ENCODE data around the gene APOBR. TPM values are rescaled to one million over a fixed set of nuclear protein-coding genes. Genes with fewer than 3 reads are reported as not detected.

The APOBR gene
- total and polyA plus RNA-seq, 2 donors (not counting 3 experiments of a cell fraction or from before 2014, with no cell fraction given), result not detected

DNA sequence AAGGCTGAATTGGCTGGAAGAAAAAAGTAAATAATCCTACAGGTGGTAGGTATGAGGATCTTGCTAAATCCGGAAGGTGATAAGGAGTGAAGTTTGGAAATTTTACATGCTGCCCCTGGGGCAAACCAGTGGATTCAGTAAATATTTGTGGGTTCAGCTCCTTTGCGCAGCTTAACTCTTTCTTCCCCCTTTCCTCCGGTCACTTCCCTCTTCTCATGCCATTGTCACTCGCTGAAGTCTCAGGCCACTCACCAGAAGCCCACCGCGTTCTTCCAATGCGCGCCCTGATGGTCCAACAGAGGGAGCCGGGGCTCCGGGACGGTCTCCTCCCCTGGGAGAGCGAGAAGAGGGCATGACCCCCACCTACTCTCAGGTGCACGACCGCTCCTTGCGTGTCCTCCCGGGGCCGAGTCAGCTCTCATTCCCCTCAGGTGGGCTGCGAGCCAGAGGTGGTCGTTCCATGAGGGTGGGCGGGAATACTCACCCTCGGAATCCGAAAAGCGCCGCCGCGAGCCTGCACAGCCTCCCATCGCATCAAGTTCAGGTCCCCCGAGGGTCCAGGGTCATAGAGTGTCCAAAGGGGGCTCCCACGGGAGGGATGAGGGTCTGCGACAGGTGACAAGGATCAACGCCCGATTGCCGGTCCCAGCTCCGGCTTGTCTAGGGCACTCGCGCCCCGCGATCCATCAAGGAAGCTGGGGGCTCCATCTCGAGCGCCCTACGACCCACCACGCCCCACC lies 3.0 kb upstream of the APOBR start:
- Histone ChIP-seq H4K20me1 (replicated peaks; ENCODE audit: control insufficient read depth, extremely low read depth, insufficient read depth, low read length) (no peaks in the 10 kb centered on the region), H3K4me2 (ENCODE audit: insufficient read depth, low read length) (peak overlapping the region; percentile 84), H3K27me3 (ENCODE audit: control insufficient read depth in 2 of 2, insufficient read depth in 2 of 2, low read length in 2 of 2) (no peaks in the 10 kb centered on the region), H3K9me3 (replicated peaks; ENCODE audit: control insufficient read depth, insufficient read depth, low read length) (no peaks in the 10 kb centered on the region), H3K9ac (replicated peaks; ENCODE audit: extremely low read depth, insufficient read depth, low read length) (peak overlapping the region; percentile 88), H3K4me1 (ENCODE audit: control insufficient read depth, extremely low read depth, insufficient read depth, low read length) (peaks cover 2% of the 10 kb centered on the region), H3K4me3 (replicated peaks in 1 of 3; ENCODE audit: insufficient read depth in 1 of 3, low read depth in 1 of 3, low read length in 3 of 3) (peak overlapping the region; percentile 73 to 94 (median 81)), H3K9me1 (replicated peaks; ENCODE audit: control insufficient read depth, extremely low read depth, insufficient read depth, low read length) (no peaks in the 10 kb centered on the region), H3K79me2 (ENCODE audit: control insufficient read depth, insufficient read depth, low read length) (peaks cover 3% of the 10 kb centered on the region), H3K27ac (ENCODE audit: insufficient read depth, low read depth, low read length) (peak overlapping the region; percentile 33), H2AFZ (ENCODE audit: low read depth, low read length) (peak overlapping the region; percentile 95), H3K36me3 (ENCODE audit: control insufficient read depth in 2 of 2, extremely low read depth in 1 of 2, insufficient read depth in 2 of 2, low read length in 2 of 2) (peaks cover 0 to 9% of the 10 kb centered on the region in 2 experiments)
- DNase-seq (ENCODE audit: low read depth, low spot score) (peak; percentile 33), FAIRE-seq (peak; percentile 62)
- ChIA-PET CTCF (interaction anchor here (0.7 to 1.0 kb wide), 3 partner anchors 12 to 125 kb away, joined by 4 read pairs; no protein-coding TSS in a partner anchor), POLR2A (interaction anchor here (0.6 to 0.7 kb wide), 4 partner anchors 17 to 447 kb away, joined by 3 to 6 read pairs (median 4); no protein-coding TSS in a partner anchor)
- TF ChIP-seq MYC (IDR thresholded peaks at IDR 0.05; ENCODE audit: low read depth, low read length) (no peak), FOS (IDR thresholded peaks at IDR 0.05; ENCODE audit: borderline replicate concordance, insufficient read depth, low read length) (no peak), JUN (IDR thresholded peaks at IDR 0.05; ENCODE audit: borderline replicate concordance, insufficient read depth, insufficient read length, low read depth) (no peak), EZH2 (IDR thresholded peaks at IDR 0.05; ENCODE audit: borderline replicate concordance, low read depth, low read length, severe bottlenecking) (no peak), POLR2A (IDR thresholded peaks at IDR 0.05; ENCODE audit: low read depth, low read length) (no peak), POLR2AphosphoS5 (IDR thresholded peaks at IDR 0.05; ENCODE audit: insufficient read depth, low read depth, low read length) (peak; percentile 51)
- TF ChIP-seq, protein P1, sequence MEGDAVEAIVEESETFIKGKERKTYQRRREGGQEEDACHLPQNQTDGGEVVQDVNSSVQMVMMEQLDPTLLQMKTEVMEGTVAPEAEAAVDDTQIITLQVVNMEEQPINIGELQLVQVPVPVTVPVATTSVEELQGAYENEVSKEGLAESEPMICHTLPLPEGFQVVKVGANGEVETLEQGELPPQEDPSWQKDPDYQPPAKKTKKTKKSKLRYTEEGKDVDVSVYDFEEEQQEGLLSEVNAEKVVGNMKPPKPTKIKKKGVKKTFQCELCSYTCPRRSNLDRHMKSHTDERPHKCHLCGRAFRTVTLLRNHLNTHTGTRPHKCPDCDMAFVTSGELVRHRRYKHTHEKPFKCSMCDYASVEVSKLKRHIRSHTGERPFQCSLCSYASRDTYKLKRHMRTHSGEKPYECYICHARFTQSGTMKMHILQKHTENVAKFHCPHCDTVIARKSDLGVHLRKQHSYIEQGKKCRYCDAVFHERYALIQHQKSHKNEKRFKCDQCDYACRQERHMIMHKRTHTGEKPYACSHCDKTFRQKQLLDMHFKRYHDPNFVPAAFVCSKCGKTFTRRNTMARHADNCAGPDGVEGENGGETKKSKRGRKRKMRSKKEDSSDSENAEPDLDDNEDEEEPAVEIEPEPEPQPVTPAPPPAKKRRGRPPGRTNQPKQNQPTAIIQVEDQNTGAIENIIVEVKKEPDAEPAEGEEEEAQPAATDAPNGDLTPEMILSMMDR (IDR thresholded peaks at IDR 0.05; ENCODE audit: extremely low read depth in 1 of 2, insufficient read depth in 1 of 2, low read depth in 1 of 2, low read length in 2 of 2), result peak in 1 of 2 donors; percentile 37
- TF ChIP-seq, protein P2, sequence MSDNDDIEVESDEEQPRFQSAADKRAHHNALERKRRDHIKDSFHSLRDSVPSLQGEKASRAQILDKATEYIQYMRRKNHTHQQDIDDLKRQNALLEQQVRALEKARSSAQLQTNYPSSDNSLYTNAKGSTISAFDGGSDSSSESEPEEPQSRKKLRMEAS (IDR thresholded peaks at IDR 0.05; ENCODE audit: insufficient read depth, insufficient read length), result no peak
- TSS peak; percentile 31 for BruUV-seq (replicated peaks)
- dilution Hi-C loops (cut with MboI; ENCODE audit: extremely low pct_ligation_motif_present, low sequenced_read_pairs), result no loop called here
- intact Hi-C loops (cut with micrococcal nuclease), result no loop called here

Measured in endothelial cell of umbilical vein (primary cell).